ENCODE measurements around the gene RPAIN. TPM values are rescaled to one million over a fixed set of nuclear protein-coding genes. Genes with fewer than 3 reads are reported as not detected.
"Not testable (repeated sequence)": the region's sequence is repeated elsewhere in the genome, so short reads cannot be mapped to it uniquely, and the experiment has no call there.

Gene RPAIN
- total RNA-seq, 1 donor from 2014 or later: 64.7 TPM

- H3K36me3 Mint-ChIP-seq (ENCODE audit: low read depth): peaks cover 62% of the 10 kb centered on the region
- no peaks in the 10 kb centered on the region for H3K27me3 Mint-ChIP-seq
- no peak for DNase-seq
- H3K4me1 Mint-ChIP-seq: peaks cover 38% of the 10 kb centered on the region
- H3K9me3 Mint-ChIP-seq: no peaks in the 10 kb centered on the region
- H3K27ac Mint-ChIP-seq: no peak overlapping the region
- intact Hi-C loops (cut with micrococcal nuclease): loop anchor here (10.0 kb wide), 1 partner anchor 219 kb away; the partner anchor contains the start of gene ZNF594
- H3K4me3 Mint-ChIP-seq: no peak overlapping the region
These were observed 6.3 kb upstream of the RPAIN start for GRCh38 chr17:5413682-5414081.

- Mint-ChIP-seq H3K27me3 (no peaks in the 10 kb centered on the region), H3K27ac (peak overlapping the region; percentile 51), H3K9me3 (no peaks in the 10 kb centered on the region), H3K4me1 (peaks cover 42% of the 10 kb centered on the region), H3K4me3 (peak overlapping the region; percentile 70), H3K36me3 (ENCODE audit: low read depth) (peaks cover 68% of the 10 kb centered on the region)
- no peak for DNase-seq
- intact Hi-C loops (cut with micrococcal nuclease): loop anchor here (10.0 kb wide), 1 partner anchor 222 kb away; the partner anchor contains the start of gene ZNF594
These were observed 3.1 kb upstream of the RPAIN start for GRCh38 chr17:5416901-5417300.

GRCh38 chr17:5418858-5419355 is 1.1 kb upstream of the RPAIN start:
- intact Hi-C loops (cut with micrococcal nuclease): loop anchor here (1.0 to 10.0 kb wide), 4 partner anchors 20 to 478 kb away; partner anchors contain the start of genes C1QBP, DERL2, MIS12 and RNF167
- Mint-ChIP-seq H3K27ac (peak overlapping the region; percentile 100), H3K4me1 (peaks cover 33% of the 10 kb centered on the region), H3K4me3 (peak overlapping the region; percentile 100), H3K9me3 (no peaks in the 10 kb centered on the region), H3K36me3 (ENCODE audit: low read depth) (peaks cover 60% of the 10 kb centered on the region), H3K27me3 (no peaks in the 10 kb centered on the region)
- peak; percentile 89 for DNase-seq

- Mint-ChIP-seq H3K27ac (peak within 1 kb of the TSS; percentile 100), H3K36me3 (ENCODE audit: low read depth) (peaks cover 61% of the 10 kb centered on the region)
These were observed 525 bp upstream of the RPAIN start, which contains the start of gene NUP88 for GRCh38 chr17:5419356-5419958. NUP88 (minus strand) TSS chr17:5419662; CDS start chr17:5419650, 12 bp downstream.

GRCh38 chr17:5422505-5422904 is 2.5 kb downstream of the RPAIN start:
- Mint-ChIP-seq H3K36me3 (ENCODE audit: low read depth) (peaks cover 66% of the 10 kb centered on the region), H3K27ac (no peak overlapping the region), H3K27me3 (no peaks in the 10 kb centered on the region), H3K4me3 (no peak overlapping the region), H3K4me1 (peaks cover 29% of the 10 kb centered on the region), H3K9me3 (no peaks in the 10 kb centered on the region)
- DNase-seq: no peak
- intact Hi-C loops (cut with micrococcal nuclease): loop anchor here (5.0 kb wide), 1 partner anchor 1590 kb away; the partner anchor contains the start of gene RNASEK

More at GRCh38 chr17:5419356-5419958, 525 bp upstream of the RPAIN start, which contains the start of gene NUP88:
- peak within 1 kb of the TSS; percentile 100 for H3K4me3 Mint-ChIP-seq
- peaks cover 33% of the 10 kb centered on the region for H3K4me1 Mint-ChIP-seq
- intact Hi-C loops (cut with micrococcal nuclease): loop anchor here (1.0 to 10.0 kb wide), 4 partner anchors 20 to 479 kb away; partner anchors contain the start of genes C1QBP, DERL2, MIS12 and RNF167
- H3K27me3 Mint-ChIP-seq: no peaks in the 10 kb centered on the region
- H3K9me3 Mint-ChIP-seq: no peaks in the 10 kb centered on the region
- peak; percentile 99 for DNase-seq

- no peak for DNase-seq
- intact Hi-C loops (cut with micrococcal nuclease): loop anchor here (5.0 kb wide), 1 partner anchor 1587 kb away; the partner anchor contains the start of gene RNASEK
- Mint-ChIP-seq H3K27ac (no peak overlapping the region), H3K27me3 (no peaks in the 10 kb centered on the region), H3K4me1 (peaks cover 26% of the 10 kb centered on the region), H3K36me3 (ENCODE audit: low read depth) (peaks cover 65% of the 10 kb centered on the region), H3K4me3 (no peak overlapping the region), H3K9me3 (no peaks in the 10 kb centered on the region)
These were observed 4.9 kb downstream of the RPAIN start for GRCh38 chr17:5424909-5425308.

GRCh38 chr17:5425826-5426225 is 5.8 kb downstream of the RPAIN start:
- H3K36me3 Mint-ChIP-seq (ENCODE audit: low read depth): peaks cover 63% of the 10 kb centered on the region
- H3K9me3 Mint-ChIP-seq: no peaks in the 10 kb centered on the region
- H3K27ac Mint-ChIP-seq: no peak overlapping the region
- H3K27me3 Mint-ChIP-seq: no peaks in the 10 kb centered on the region
- H3K4me1 Mint-ChIP-seq: peaks cover 22% of the 10 kb centered on the region
- intact Hi-C loops (cut with micrococcal nuclease): no loop called here
- no peak overlapping the region for H3K4me3 Mint-ChIP-seq
- no peak for DNase-seq

- Mint-ChIP-seq H3K4me3 (no peak overlapping the region), H3K27ac (peak overlapping the region; percentile 1), H3K9me3 (no peaks in the 10 kb centered on the region), H3K36me3 (ENCODE audit: low read depth) (peaks cover 75% of the 10 kb centered on the region), H3K4me1 (peaks cover 6% of the 10 kb centered on the region), H3K27me3 (no peaks in the 10 kb centered on the region)
- no peak for DNase-seq
- intact Hi-C loops (cut with micrococcal nuclease): no loop called here
These were observed 9.4 kb downstream of the RPAIN start for GRCh38 chr17:5429191-5429887.

- no peak for DNase-seq
- H3K9me3 Mint-ChIP-seq: no peaks in the 10 kb centered on the region
- peaks cover 76% of the 10 kb centered on the region for H3K36me3 Mint-ChIP-seq (ENCODE audit: low read depth)
- H3K27ac Mint-ChIP-seq: no peak overlapping the region
- H3K4me3 Mint-ChIP-seq: no peak overlapping the region
- intact Hi-C loops (cut with micrococcal nuclease): loop anchor here (10.0 kb wide), 2 partner anchors 146 to 186 kb away; partner anchors contain the start of gene RABEP1
- H3K4me1 Mint-ChIP-seq: peaks cover 10% of the 10 kb centered on the region
- no peaks in the 10 kb centered on the region for H3K27me3 Mint-ChIP-seq
These were observed 10.5 kb downstream of the RPAIN start for GRCh38 chr17:5430413-5430999.

GRCh38 chr17:5431234-5431633 is 11.3 kb downstream of the RPAIN start:
- not testable (repeated sequence) for H3K27ac Mint-ChIP-seq, DNase-seq

GRCh38 chr17:5431949-5432556 is 12.1 kb downstream of the RPAIN start:
- no peaks in the 10 kb centered on the region for H3K9me3 Mint-ChIP-seq
- peak overlapping the region; percentile 34 for H3K27ac Mint-ChIP-seq
- intact Hi-C loops (cut with micrococcal nuclease): loop anchor here (10.0 kb wide), 2 partner anchors 147 to 187 kb away; partner anchors contain the start of gene RABEP1
- no peak for DNase-seq
- H3K27me3 Mint-ChIP-seq: no peaks in the 10 kb centered on the region
- H3K4me3 Mint-ChIP-seq: no peak overlapping the region
- peaks cover 81% of the 10 kb centered on the region for H3K36me3 Mint-ChIP-seq (ENCODE audit: low read depth)
- H3K4me1 Mint-ChIP-seq: peaks cover 21% of the 10 kb centered on the region

More at GRCh38 chr17:5431234-5431633, 11.3 kb downstream of the RPAIN start:
- H3K36me3 Mint-ChIP-seq (ENCODE audit: low read depth): peaks cover 74% of the 10 kb centered on the region
- H3K4me1 Mint-ChIP-seq: peaks cover 14% of the 10 kb centered on the region
- intact Hi-C loops (cut with micrococcal nuclease): loop anchor here (10.0 kb wide), 2 partner anchors 146 to 186 kb away; partner anchors contain the start of gene RABEP1
- H3K27me3 Mint-ChIP-seq, H3K4me3 Mint-ChIP-seq, H3K9me3 Mint-ChIP-seq: not testable (repeated sequence)

- Mint-ChIP-seq H3K27me3 (no peaks in the 10 kb centered on the region), H3K4me1 (peaks cover 34% of the 10 kb centered on the region), H3K9me3 (no peaks in the 10 kb centered on the region), H3K27ac (no peak overlapping the region), H3K4me3 (no peak overlapping the region), H3K36me3 (ENCODE audit: low read depth) (peaks cover 73% of the 10 kb centered on the region)
- intact Hi-C loops (cut with micrococcal nuclease): loop anchor here (10.0 kb wide), 2 partner anchors 150 to 190 kb away; partner anchors contain the start of gene RABEP1
- no peak for DNase-seq
These were observed 15.0 kb downstream of the RPAIN start for GRCh38 chr17:5434984-5435383.

- not testable (repeated sequence) for H3K9me3 Mint-ChIP-seq, H3K27ac Mint-ChIP-seq, DNase-seq, H3K27me3 Mint-ChIP-seq
- peak overlapping the region; percentile 94 for H3K4me3 Mint-ChIP-seq
- peaks cover 69% of the 10 kb centered on the region for H3K36me3 Mint-ChIP-seq (ENCODE audit: low read depth)
- peaks cover 36% of the 10 kb centered on the region for H3K4me1 Mint-ChIP-seq
- intact Hi-C loops (cut with micrococcal nuclease): loop anchor here (10.0 kb wide), 2 partner anchors 151 to 191 kb away; partner anchors contain the start of gene RABEP1
These were observed 15.9 kb downstream of the RPAIN start for GRCh38 chr17:5435781-5436315.
